DND-41 (cell line): ENCODE data around the gene SEPTIN11.

Source experiments
- ATAC-seq: fragments of 200-7000 bp; cut with Tn5 transposase; 3 replicates; pipeline ENCODE4 v1.9.1; 2021; ENCODE audit warnings: low read depth; ENCODE audit not compliant: insufficient read depth
- DNase-seq: peaks from one replicate; pipeline ENCODE4 v3.0.0-alpha.2; 2020
- H2AFZ ChIP-seq: 2 replicates; pipeline ENCODE4 v1.6.0; 2012; ENCODE audit warnings: low read depth, low read length
- H3K27ac ChIP-seq: 2 replicates; pipeline ENCODE4 v1.5.1; 2012; ENCODE audit warnings: low read length, inconsistent platforms
- H3K27me3 ChIP-seq: fragments of 200-600 bp; sonication (generic); 2 replicates; pipeline ENCODE4 v1.6.0; 2012; ENCODE audit warnings: low read length, mild to moderate bottlenecking, inconsistent platforms; ENCODE audit not compliant: insufficient read depth, poor library complexity
- H3K36me3 ChIP-seq: 2 replicates; pipeline ENCODE4 v1.5.1; 2012; ENCODE audit warnings: low read length, inconsistent platforms; ENCODE audit not compliant: insufficient read depth
- H3K4me1 ChIP-seq: 2 replicates; pipeline ENCODE4 v1.5.1; 2012; ENCODE audit warnings: mild to moderate bottlenecking, low read length; ENCODE audit not compliant: insufficient read depth
- H3K4me2 ChIP-seq: 2 replicates; pipeline ENCODE4 v1.6.0; 2012; ENCODE audit warnings: mild to moderate bottlenecking, moderate library complexity, low read length, inconsistent platforms; ENCODE audit not compliant: insufficient read depth
- H3K4me3 ChIP-seq, 2 experiments: fragments of 200-600 bp in 1 of 2; shearing (Covaris generic) in 1 of 2; 2 replicates each; pipeline ENCODE4 v1.5.1; 2012 to 2016; ENCODE audit warnings: inconsistent platforms in 2 of 2, low read length in 2 of 2, mild to moderate bottlenecking in 2 of 2, low read depth in 1 of 2, moderate library complexity in 1 of 2
- H3K79me2 ChIP-seq: 2 replicates; pipeline ENCODE4 v1.6.0; 2012; ENCODE audit warnings: low read length, inconsistent platforms; ENCODE audit not compliant: insufficient read depth
- H3K9ac ChIP-seq: 2 replicates; pipeline ENCODE4 v1.6.0; 2012; ENCODE audit warnings: low read depth, mild to moderate bottlenecking, inconsistent platforms, low read length, moderate library complexity
- H3K9me3 ChIP-seq: 2 replicates; pipeline ENCODE4 v1.5.1; 2012; ENCODE audit warnings: low read length, moderate library complexity, mild to moderate bottlenecking, inconsistent platforms; ENCODE audit not compliant: insufficient read depth, severe bottlenecking
- H4K20me1 ChIP-seq: 2 replicates; pipeline ENCODE4 v1.6.0; 2012; ENCODE audit warnings: low read length; ENCODE audit not compliant: insufficient read depth
- CTCF ChIP-seq: IDR thresholded peaks from 2 replicates; pipeline ENCODE4 v1.5.1; 2012; ENCODE audit warnings: borderline replicate concordance, low read length, moderate library complexity, mild to moderate bottlenecking; ENCODE audit not compliant: poor library complexity, severe bottlenecking; ENCODE audit errors: extremely low read depth
- EZH2 ChIP-seq: IDR thresholded peaks from 3 replicates; pipeline ENCODE4 v1.6.1; 2012; ENCODE audit warnings: borderline replicate concordance, low read depth, mild to moderate bottlenecking, moderate library complexity, low read length, inconsistent platforms; ENCODE audit not compliant: severe bottlenecking

Gene SEPTIN11

GRCh38 chr4:76995776-76996175 is 46.2 kb downstream of the SEPTIN11 start:
- no peak overlapping the region for H3K4me2 ChIP-seq
- H2AFZ ChIP-seq = no peak overlapping the region
- H3K36me3 ChIP-seq = no peaks in the 10 kb centered on the region
- peaks cover 2% of the 10 kb centered on the region for H3K9me3 ChIP-seq
- ATAC-seq = no peak
- H4K20me1 ChIP-seq = no peaks in the 10 kb centered on the region
- no peak overlapping the region for H3K4me3 ChIP-seq
- TF ChIP-seq CTCF (no peak), EZH2 (no peak)
- no peak for DNase-seq
- H3K79me2 ChIP-seq = no peaks in the 10 kb centered on the region
- H3K27me3 ChIP-seq = no peaks in the 10 kb centered on the region
- H3K4me1 ChIP-seq = no peaks in the 10 kb centered on the region
- H3K9ac ChIP-seq = no peak overlapping the region
- no peak overlapping the region for H3K27ac ChIP-seq

- no peak for DNase-seq
- no peak overlapping the region for H3K27ac ChIP-seq
- no peaks in the 10 kb centered on the region for H3K36me3 ChIP-seq
- H3K9me3 ChIP-seq = peaks cover 2% of the 10 kb centered on the region
- no peak overlapping the region for H2AFZ ChIP-seq
- no peaks in the 10 kb centered on the region for H4K20me1 ChIP-seq
- no peak overlapping the region for H3K9ac ChIP-seq
- no peak for ATAC-seq
- H3K4me1 ChIP-seq = no peaks in the 10 kb centered on the region
- H3K27me3 ChIP-seq = no peaks in the 10 kb centered on the region
- H3K4me3 ChIP-seq = no peak overlapping the region
- TF ChIP-seq EZH2 (no peak), CTCF (no peak)
- H3K4me2 ChIP-seq = no peak overlapping the region
- no peaks in the 10 kb centered on the region for H3K79me2 ChIP-seq
These were observed 46.9 kb downstream of the SEPTIN11 start for GRCh38 chr4:76996445-76996844.

- no peaks in the 10 kb centered on the region for H3K27me3 ChIP-seq
- H3K79me2 ChIP-seq = no peaks in the 10 kb centered on the region
- no peak for TF ChIP-seq EZH2
- TF ChIP-seq CTCF = no peak
- ATAC-seq (no peak), DNase-seq (no peak)
- no peak overlapping the region for H3K9ac ChIP-seq
- no peaks in the 10 kb centered on the region for H3K36me3 ChIP-seq
- H3K9me3 ChIP-seq = peaks cover 2% of the 10 kb centered on the region
- no peaks in the 10 kb centered on the region for H4K20me1 ChIP-seq
- no peak overlapping the region for H3K27ac ChIP-seq
- H3K4me2 ChIP-seq = no peak overlapping the region
- no peaks in the 10 kb centered on the region for H3K4me1 ChIP-seq
- no peak overlapping the region for H2AFZ ChIP-seq
- no peak overlapping the region for H3K4me3 ChIP-seq
These were observed 47.5 kb downstream of the SEPTIN11 start for GRCh38 chr4:76997077-76997476.

GRCh38 chr4:76997532-76997931 is 48.0 kb downstream of the SEPTIN11 start:
- H3K4me3 ChIP-seq = no peak overlapping the region
- TF ChIP-seq CTCF (no peak), EZH2 (no peak)
- no peaks in the 10 kb centered on the region for H3K79me2 ChIP-seq
- H3K27ac ChIP-seq = no peak overlapping the region
- DNase-seq = no peak
- no peaks in the 10 kb centered on the region for H3K4me1 ChIP-seq
- no peak overlapping the region for H3K9ac ChIP-seq
- H3K9me3 ChIP-seq = peaks cover 2% of the 10 kb centered on the region
- no peaks in the 10 kb centered on the region for H3K36me3 ChIP-seq
- no peaks in the 10 kb centered on the region for H3K27me3 ChIP-seq
- no peaks in the 10 kb centered on the region for H4K20me1 ChIP-seq
- no peak overlapping the region for H2AFZ ChIP-seq
- H3K4me2 ChIP-seq = no peak overlapping the region
- no peak for ATAC-seq
